ENCODE data around the gene C1orf198.

- TF ChIP-seq CTCF (conservative IDR thresholded peaks at IDR 0.05) (no peak), ZFX (IDR thresholded peaks at IDR 0.05) (no peak)
These were observed 7.0 kb upstream of the C1orf198 start for GRCh38 chr1:230875370-230875769.

All from C4-2B (cell line).